SU-DHL-6 (cell line): ENCODE data around the gene ZNF530.

ENCODE experiments used
- H2AFZ ChIP-seq: fragments of 200-600 bp; sonication (generic); 2 replicates; pipeline ENCODE4 v1.6.1; 2014; ENCODE audit warnings: low read depth, mild to moderate bottlenecking, moderate library complexity, mixed read lengths, antibody characterized with exemption, low read length; ENCODE audit not compliant: severe bottlenecking
- H3F3A ChIP-seq: fragments of 200-600 bp; shearing (Covaris generic); 2 replicates; pipeline ENCODE4 v1.6.0; 2016; ENCODE audit warnings: antibody characterized with exemption, mild to moderate bottlenecking; ENCODE audit not compliant: insufficient read depth
- H3K27ac ChIP-seq: fragments of 200-600 bp; sonication (generic); 2 replicates; pipeline ENCODE4 v1.5.1; 2016; ENCODE audit warnings: low read depth, mild to moderate bottlenecking, low read length, moderate library complexity, mixed read lengths
- H3K27me3 ChIP-seq: fragments of 200-600 bp; sonication (generic), shearing (Covaris generic); 2 replicates; pipeline ENCODE4 v1.6.0; 2014; ENCODE audit warnings: mild to moderate bottlenecking, low read length
- H3K36me3 ChIP-seq: fragments of 200-600 bp; sonication (generic); 2 replicates; pipeline ENCODE4 v1.6.1; 2014; ENCODE audit warnings: mild to moderate bottlenecking, low read length, mixed read lengths
- H3K4me2 ChIP-seq: fragments of 300-600, 200-600 bp; shearing (Covaris generic), sonication (generic); 2 replicates; pipeline ENCODE4 v1.6.0; 2014; ENCODE audit warnings: low read length, low read depth, mild to moderate bottlenecking; ENCODE audit not compliant: poor library complexity, severe bottlenecking
- H3K4me3 ChIP-seq: fragments of 200-600 bp; sonication (generic); 2 replicates; pipeline ENCODE4 v1.5.1; 2014; ENCODE audit warnings: antibody characterized with exemption, low read length, mild to moderate bottlenecking, mixed read lengths; ENCODE audit not compliant: insufficient read depth, poor library complexity, severe bottlenecking
- H3K79me2 ChIP-seq: fragments of 200-600 bp; sonication (generic); 2 replicates; pipeline ENCODE4 v1.6.1; 2014; ENCODE audit warnings: mild to moderate bottlenecking, low read length, moderate library complexity; ENCODE audit not compliant: insufficient read depth
- H3K9ac ChIP-seq: fragments of 200-600 bp; sonication (generic); 2 replicates; pipeline ENCODE4 v1.7.0; 2014; ENCODE audit warnings: mild to moderate bottlenecking, low read length
- H3K9me2 ChIP-seq: fragments of 200-600 bp; sonication (generic); replicated peaks from 2 replicates; pipeline ENCODE4 v1.6.1; 2014; ENCODE audit warnings: low read length; ENCODE audit not compliant: insufficient read depth
- H3K9me3 ChIP-seq: fragments of 200-600 bp; sonication (generic); 2 replicates; pipeline ENCODE4 v1.6.1; 2014; ENCODE audit warnings: low read length, mixed read lengths; ENCODE audit not compliant: insufficient read depth
- H4K20me1 ChIP-seq: fragments of 200-600 bp; sonication (generic); 2 replicates; pipeline ENCODE4 v1.6.1; 2014; ENCODE audit warnings: low read depth, mild to moderate bottlenecking, antibody characterized with exemption, low read length, moderate library complexity, mixed read lengths
- EZH2phosphoT487 ChIP-seq: fragments of 200-600 bp; sonication (generic), shearing (Covaris generic); conservative IDR thresholded peaks from 2 replicates; pipeline ENCODE4 v1.6.1; 2018; ENCODE audit warnings: mild to moderate bottlenecking, antibody characterized with exemption, low read length, moderate library complexity, mixed read lengths
- TF ChIP-seq, protein P1 (sequence below): fragments of 200-600 bp; sonication (generic); IDR thresholded peaks from one replicate; pipeline ENCODE4 v1.5.1; 2017; ENCODE audit warnings: antibody characterized with exemption, mild to moderate bottlenecking, low read length, moderate library complexity; ENCODE audit not compliant: insufficient read depth, poor library complexity, severe bottlenecking

The ZNF530 gene

DNA sequence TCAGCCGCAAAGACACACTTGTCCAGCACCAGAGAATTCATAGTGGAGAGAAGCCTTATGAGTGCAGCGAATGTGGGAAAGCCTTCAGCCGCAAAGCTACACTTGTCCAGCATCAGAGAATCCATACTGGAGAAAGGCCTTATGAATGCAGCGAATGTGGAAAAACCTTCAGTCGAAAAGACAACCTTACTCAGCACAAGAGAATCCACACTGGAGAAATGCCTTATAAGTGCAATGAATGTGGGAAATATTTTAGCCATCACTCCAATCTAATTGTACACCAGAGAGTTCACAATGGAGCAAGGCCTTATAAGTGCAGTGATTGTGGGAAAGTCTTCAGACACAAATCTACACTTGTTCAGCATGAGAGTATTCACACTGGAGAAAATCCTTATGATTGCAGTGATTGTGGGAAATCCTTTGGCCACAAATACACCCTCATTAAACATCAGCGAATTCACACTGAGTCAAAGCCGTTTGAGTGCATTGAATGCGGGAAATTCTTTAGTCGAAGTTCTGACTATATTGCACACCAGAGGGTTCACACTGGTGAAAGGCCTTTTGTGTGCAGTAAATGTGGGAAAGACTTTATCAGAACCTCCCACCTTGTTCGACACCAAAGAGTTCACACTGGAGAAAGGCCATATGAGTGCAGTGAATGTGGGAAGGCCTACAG lies 21.1 kb downstream of the ZNF530 start:
- Histone ChIP-seq H3K4me3 (no peak overlapping the region), H3K9me2 (no peaks in the 10 kb centered on the region), H2AFZ (no peak overlapping the region), H4K20me1 (no peaks in the 10 kb centered on the region), H3F3A (no peaks in the 10 kb centered on the region), H3K27ac (no peak overlapping the region), H3K9ac (no peak overlapping the region), H3K4me2 (no peak overlapping the region), H3K79me2 (peaks cover 23% of the 10 kb centered on the region), H3K9me3 (peaks cover 69% of the 10 kb centered on the region; the same call in 1 of the 2 replicates), H3K27me3 (no peaks in the 10 kb centered on the region), H3K36me3 (peaks cover 65% of the 10 kb centered on the region)
- TF ChIP-seq, protein P1, sequence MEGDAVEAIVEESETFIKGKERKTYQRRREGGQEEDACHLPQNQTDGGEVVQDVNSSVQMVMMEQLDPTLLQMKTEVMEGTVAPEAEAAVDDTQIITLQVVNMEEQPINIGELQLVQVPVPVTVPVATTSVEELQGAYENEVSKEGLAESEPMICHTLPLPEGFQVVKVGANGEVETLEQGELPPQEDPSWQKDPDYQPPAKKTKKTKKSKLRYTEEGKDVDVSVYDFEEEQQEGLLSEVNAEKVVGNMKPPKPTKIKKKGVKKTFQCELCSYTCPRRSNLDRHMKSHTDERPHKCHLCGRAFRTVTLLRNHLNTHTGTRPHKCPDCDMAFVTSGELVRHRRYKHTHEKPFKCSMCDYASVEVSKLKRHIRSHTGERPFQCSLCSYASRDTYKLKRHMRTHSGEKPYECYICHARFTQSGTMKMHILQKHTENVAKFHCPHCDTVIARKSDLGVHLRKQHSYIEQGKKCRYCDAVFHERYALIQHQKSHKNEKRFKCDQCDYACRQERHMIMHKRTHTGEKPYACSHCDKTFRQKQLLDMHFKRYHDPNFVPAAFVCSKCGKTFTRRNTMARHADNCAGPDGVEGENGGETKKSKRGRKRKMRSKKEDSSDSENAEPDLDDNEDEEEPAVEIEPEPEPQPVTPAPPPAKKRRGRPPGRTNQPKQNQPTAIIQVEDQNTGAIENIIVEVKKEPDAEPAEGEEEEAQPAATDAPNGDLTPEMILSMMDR, result no peak
- no peak for TF ChIP-seq EZH2phosphoT487

DNA sequence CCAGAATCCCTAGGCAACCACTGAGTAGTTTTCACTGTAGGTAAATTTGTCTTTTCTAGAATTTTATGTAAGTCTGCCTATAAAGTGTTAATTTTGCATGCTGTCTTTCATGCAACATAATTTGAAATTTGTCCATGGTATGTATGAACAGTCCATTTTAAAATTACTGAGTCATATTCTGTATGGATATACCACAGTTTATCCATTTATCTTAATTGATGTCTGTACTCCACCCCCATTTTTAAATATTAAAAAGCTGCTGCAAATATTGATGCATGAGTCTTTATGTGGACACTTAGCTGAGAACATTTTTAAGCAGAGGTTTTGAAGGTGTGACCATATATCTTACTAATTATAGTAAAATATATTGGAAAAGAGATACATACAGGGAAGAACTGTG lies 23.4 kb downstream of the ZNF530 start:
- H3K4me2 ChIP-seq, result no peak overlapping the region
- no peaks in the 10 kb centered on the region for H3K27me3 ChIP-seq
- no peak overlapping the region for H3K9ac ChIP-seq
- no peaks in the 10 kb centered on the region for H4K20me1 ChIP-seq
- TF ChIP-seq, protein P1, result no peak
- no peak for TF ChIP-seq EZH2phosphoT487
- no peak overlapping the region for H2AFZ ChIP-seq
- peaks cover 47% of the 10 kb centered on the region; the same call in 1 of the 2 replicates for H3K9me3 ChIP-seq
- 0 out of 2 replicates have a peak, but pooled peaks cover 9% of the 10 kb centered on the region for H3K79me2 ChIP-seq
- H3K9me2 ChIP-seq, result no peaks in the 10 kb centered on the region
- no peaks in the 10 kb centered on the region for H3F3A ChIP-seq
- no peak overlapping the region for H3K27ac ChIP-seq
- no peak overlapping the region for H3K4me3 ChIP-seq
- peaks cover 46% of the 10 kb centered on the region for H3K36me3 ChIP-seq

DNA sequence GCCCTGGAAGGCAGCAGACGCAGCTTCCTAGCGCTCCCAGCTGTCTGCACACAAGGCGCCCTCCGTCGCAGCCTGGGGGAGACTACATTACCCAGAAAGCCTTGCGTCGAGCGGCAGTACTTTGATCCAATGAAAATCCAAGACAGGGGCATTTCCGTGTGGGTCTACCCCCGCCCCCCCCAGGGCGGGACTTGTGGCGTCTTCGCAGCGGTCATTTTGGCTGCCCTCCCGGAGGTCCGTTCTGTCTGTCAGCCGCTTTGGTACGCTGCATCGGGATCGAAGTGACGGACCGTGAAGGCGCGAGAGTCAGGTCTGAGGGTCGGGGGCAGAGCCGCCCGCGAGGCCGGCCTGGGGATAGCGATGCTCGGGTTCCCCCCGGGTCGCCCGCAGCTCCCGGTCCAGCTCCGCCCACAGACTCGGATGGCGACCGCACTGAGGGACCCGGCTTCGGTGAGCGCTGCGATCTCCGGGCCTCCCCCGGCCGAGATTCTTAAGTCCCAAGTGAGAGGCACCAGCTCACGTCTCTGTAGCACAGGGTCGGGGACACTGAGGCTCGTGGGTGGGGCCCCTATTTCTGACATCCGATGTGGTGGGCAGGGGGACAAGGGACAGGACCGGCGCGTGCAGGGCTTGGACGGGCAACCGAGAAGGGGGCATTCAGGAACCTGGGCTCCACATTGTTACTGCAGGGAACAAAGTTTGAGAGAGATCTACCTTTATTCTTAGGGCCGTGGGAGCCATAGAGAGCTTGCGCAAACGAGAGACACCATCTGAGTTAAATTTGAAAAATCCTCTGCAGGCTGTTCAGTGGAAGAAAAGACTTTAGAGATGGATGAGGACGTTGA lies 33.5 kb downstream of the ZNF530 start, which contains the start of gene ZNF211:
Gene ZNF211 (plus strand): TSS at position 182 of the 845 bp plus-strand sequence. CDS start 179 bp downstream, at position 361.
- no peaks in the 10 kb centered on the region for H3K9me2 ChIP-seq
- H3K9ac ChIP-seq, result peak within 1 kb of the TSS; percentile 71
- no peaks in the 10 kb centered on the region for H3K79me2 ChIP-seq
- peak within 1 kb of the TSS; percentile 81 for H3K4me3 ChIP-seq
- no peak for TF ChIP-seq EZH2phosphoT487
- TF ChIP-seq, protein P1, result no peak
- peaks cover 14% of the 10 kb centered on the region for H3K9me3 ChIP-seq
- H2AFZ ChIP-seq, result peak within 1 kb of the TSS; percentile 94
- H3F3A ChIP-seq, result no peaks in the 10 kb centered on the region
- no peak within 1 kb of the TSS for H3K27ac ChIP-seq
- H3K4me2 ChIP-seq, result peak within 1 kb of the TSS; percentile 55
- no peaks in the 10 kb centered on the region for H3K27me3 ChIP-seq
- H4K20me1 ChIP-seq, result no peaks in the 10 kb centered on the region
- peaks cover 32% of the 10 kb centered on the region for H3K36me3 ChIP-seq
